Renal pelvis (tissue), 12 donors: Measurements from ENCODE around the gene TIPARP. TPM values are rescaled to one million over a fixed set of nuclear protein-coding genes. Genes with fewer than 3 reads are reported as not detected.
A peak's percentile ranks its signal among the peaks of the same experiment; 100 is the strongest.

Experiments
- DNase-seq: peaks from one replicate; pipeline ENCODE4 v3.0.0-alpha.2; 2013
- long read RNA-seq, 16 experiments: transcript quantifications; one replicate each; lab custom pipeline, GENCODE V29; 2026
- polyA plus RNA-seq, 3 donors: library from polyadenylated mRNA; unstranded; fragments of 120-200 nt; gene quantifications; one replicate each; pipeline ENCODE4 v1.2.1, GENCODE V29; 2013; ENCODE audit not compliant: insufficient read length in 3 of 3

Gene TIPARP
- 10 to 100 TPM; 22.4 to 23.8 (median 23.1) TPM for polyA plus RNA-seq
- long read RNA-seq, donor 1, partial matches to known transcripts = 9 of 9 reads
- long read RNA-seq, donor 1, other reads (novel, unspliced or antisense) = 0 of 9 reads
- long read RNA-seq, donor 2, full-length matches to known transcripts = 2 of 7 reads
- long read RNA-seq, donor 2, partial matches to known transcripts = 5 of 7 reads
- long read RNA-seq, donor 2, other reads (novel, unspliced or antisense) = 0 of 7 reads
- long read RNA-seq, donor 3, full-length matches to known transcripts = 2 of 2 reads
- long read RNA-seq, donor 3, partial matches to known transcripts = 0 of 2 reads
- long read RNA-seq, donor 3, other reads (novel, unspliced or antisense) = 0 of 2 reads
- long read RNA-seq, donor 4, full-length matches to known transcripts = 3 of 3 reads
- long read RNA-seq, donor 4, partial matches to known transcripts = 0 of 3 reads
- long read RNA-seq, donor 4, other reads (novel, unspliced or antisense) = 0 of 3 reads
- long read RNA-seq, donor 5, full-length matches to known transcripts = 1 of 1 reads
- long read RNA-seq, donor 5, partial matches to known transcripts = 0 of 1 reads
- long read RNA-seq, donor 5, other reads (novel, unspliced or antisense) = 0 of 1 reads
- long read RNA-seq, donor 6, full-length matches to known transcripts = 3 of 3 reads
- long read RNA-seq, donor 6, partial matches to known transcripts = 0 of 3 reads
- long read RNA-seq, donor 6, other reads (novel, unspliced or antisense) = 0 of 3 reads
- long read RNA-seq, donor 7, full-length matches to known transcripts = 3 of 3 reads
- long read RNA-seq, donor 7, partial matches to known transcripts = 0 of 3 reads
- long read RNA-seq, donor 7, other reads (novel, unspliced or antisense) = 0 of 3 reads
- long read RNA-seq, donor 8, full-length matches to known transcripts = 5 of 12 reads
- long read RNA-seq, donor 8, partial matches to known transcripts = 7 of 12 reads
- long read RNA-seq, donor 8, other reads (novel, unspliced or antisense) = 0 of 12 reads
- long read RNA-seq, donor 9, full-length matches to known transcripts = 2 of 2 reads
- long read RNA-seq, donor 9, partial matches to known transcripts = 0 of 2 reads
- long read RNA-seq, donor 9, other reads (novel, unspliced or antisense) = 0 of 2 reads
- long read RNA-seq, donor 10, full-length matches to known transcripts = 2 of 2 reads
- long read RNA-seq, donor 10, partial matches to known transcripts = 0 of 2 reads
- long read RNA-seq, donor 10, other reads (novel, unspliced or antisense) = 0 of 2 reads
- long read RNA-seq, donor 11, full-length matches to known transcripts = 3 of 3 reads
- long read RNA-seq, donor 11, partial matches to known transcripts = 0 of 3 reads
- long read RNA-seq, donor 11, other reads (novel, unspliced or antisense) = 0 of 3 reads
- long read RNA-seq, donor 12, full-length matches to known transcripts = 1 of 1 reads
- long read RNA-seq, donor 12, partial matches to known transcripts = 0 of 1 reads
- long read RNA-seq, donor 12, other reads (novel, unspliced or antisense) = 0 of 1 reads
- long read RNA-seq, donor 13, full-length matches to known transcripts = 1 of 7 reads
- long read RNA-seq, donor 13, partial matches to known transcripts = 6 of 7 reads
- long read RNA-seq, donor 13, other reads (novel, unspliced or antisense) = 0 of 7 reads
- long read RNA-seq, donor 14 = 0 reads
- long read RNA-seq, donor 15, full-length matches to known transcripts = 4 of 13 reads
- long read RNA-seq, donor 15, partial matches to known transcripts = 9 of 13 reads
- long read RNA-seq, donor 15, other reads (novel, unspliced or antisense) = 0 of 13 reads
- long read RNA-seq, donor 16, full-length matches to known transcripts = 1 of 1 reads
- long read RNA-seq, donor 16, partial matches to known transcripts = 0 of 1 reads
- long read RNA-seq, donor 16, other reads (novel, unspliced or antisense) = 0 of 1 reads

- peak; percentile 98 for DNase-seq
Observed at GRCh38 chr3:156674046-156674910, at the start of gene TIPARP. Gene TIPARP, plus strand, starts transcription at chr3:156674590. Its CDS starts 3,108 bp downstream, at chr3:156677698.

DNA sequence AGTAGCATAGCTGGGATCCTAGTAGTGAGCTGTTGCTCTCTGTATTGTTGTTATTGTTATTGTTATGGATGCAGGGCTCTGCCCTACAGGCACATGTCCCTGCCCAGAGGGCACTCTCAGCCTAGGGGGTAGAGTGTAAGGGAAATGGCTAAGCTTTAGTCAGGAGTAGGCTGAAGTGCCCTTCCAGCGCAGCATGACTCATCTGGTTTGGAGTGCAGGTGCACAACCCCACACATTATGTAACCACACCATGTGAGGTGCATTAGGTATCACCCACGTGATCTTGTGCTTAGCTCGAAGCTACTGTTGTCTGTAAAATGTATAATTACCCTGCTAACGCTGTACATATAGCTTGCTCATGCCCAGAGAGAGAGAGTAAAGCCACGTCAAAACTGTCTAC is 48.3 kb upstream of the TIPARP start:
- no peak for DNase-seq

DNA sequence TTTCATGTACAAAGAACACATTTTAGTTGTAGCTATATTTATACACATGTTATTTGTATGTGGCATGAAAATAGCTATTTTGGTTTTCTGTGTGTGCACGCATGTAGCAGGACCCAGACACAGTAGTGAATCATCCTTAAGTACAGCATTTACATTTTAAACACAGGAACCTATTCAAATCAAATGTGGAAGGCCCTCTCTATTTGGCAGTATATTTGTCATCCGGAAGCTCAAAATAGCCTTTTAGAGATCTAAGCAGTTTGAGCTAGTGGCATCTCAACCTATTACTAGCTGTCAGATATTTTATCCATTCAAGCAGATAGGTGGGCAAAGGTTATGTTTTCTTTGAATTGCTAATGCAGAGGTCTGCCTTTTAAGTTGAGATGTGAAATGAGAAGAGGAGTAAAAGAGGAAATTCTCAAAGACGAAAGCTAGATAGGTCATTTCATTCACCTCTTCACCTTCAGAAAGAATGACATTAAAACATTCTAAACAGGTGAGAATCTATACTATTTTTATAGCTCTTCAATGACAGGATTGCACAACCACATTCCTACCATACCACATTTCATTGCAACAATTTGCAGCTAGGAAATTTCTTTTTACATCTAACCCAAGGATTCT is 46.3 kb upstream of the TIPARP start:
- DNase-seq = no peak

DNA sequence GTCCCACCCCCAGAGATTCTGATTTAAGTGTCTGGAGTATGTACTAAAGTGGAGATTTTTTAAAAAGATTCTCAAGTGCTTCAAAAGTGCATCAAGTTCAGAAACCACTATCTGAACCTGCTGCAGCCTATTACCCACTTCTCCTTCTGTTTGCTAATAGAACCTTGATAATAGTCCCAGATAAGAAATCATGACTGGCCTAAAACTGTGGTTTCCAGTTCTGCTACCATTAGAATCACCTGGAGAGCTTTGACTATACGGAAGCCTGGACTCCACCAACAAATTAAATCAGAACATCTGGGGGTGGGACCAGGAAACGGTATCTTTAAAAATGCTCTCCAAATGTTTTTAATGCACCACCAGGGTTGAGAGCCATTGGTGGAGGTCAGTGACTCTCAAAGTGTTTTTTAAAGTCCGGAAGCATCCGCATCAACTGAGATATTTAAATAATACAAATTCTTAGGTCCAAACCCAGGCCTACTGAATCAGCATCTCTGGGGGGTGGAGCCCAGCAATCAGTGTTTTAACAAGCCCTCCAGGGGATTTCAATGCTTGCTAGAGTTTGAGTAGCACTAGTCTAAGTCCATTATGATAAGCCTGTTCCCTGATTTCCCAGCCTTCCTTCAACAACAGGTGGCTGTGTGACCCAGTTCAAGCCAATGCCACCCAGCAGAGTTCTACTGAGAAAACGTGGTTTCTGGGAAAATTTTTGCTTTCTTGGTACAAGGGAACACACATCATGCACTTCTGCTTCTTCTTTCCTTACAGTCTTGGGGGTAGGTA is 45.4 kb upstream of the TIPARP start:
- no peak for DNase-seq

DNA sequence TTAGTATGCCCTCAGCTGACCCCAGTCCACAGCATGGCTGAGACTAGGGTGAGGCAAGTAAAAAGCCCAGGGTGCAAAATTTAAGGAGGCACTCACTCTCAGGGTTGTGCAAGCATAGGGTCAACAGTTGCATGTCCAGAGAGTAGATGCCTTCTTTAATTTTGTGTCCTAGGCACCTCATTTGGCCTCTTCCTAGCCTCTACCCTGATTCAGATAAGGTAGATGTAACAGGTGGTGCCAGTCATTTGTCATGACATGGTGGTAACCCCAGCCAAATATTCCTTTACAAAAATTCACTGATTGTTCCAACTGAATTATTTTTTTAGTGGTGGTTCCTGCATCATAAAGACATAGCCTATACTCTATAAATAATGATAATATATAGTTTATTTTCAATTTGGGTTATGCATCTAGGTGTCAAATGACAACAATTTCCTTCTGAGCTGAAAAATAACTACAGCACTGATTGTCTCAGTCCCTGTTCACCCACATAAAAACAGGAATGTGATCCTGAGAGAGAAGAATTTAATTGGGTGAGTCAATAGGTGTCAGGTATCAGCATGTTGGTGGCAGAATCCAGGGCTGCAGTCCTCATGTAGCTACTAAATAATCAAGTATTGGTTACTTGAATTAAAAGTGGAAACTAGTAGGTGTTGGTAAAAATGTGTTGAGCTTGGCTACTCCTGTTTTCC is 44.2 kb upstream of the TIPARP start:
- peak; percentile 66 for DNase-seq

- no peak for DNase-seq
Observed at GRCh38 chr3:156630773-156631093, 43.7 kb upstream of the TIPARP start.

GRCh38 chr3:156631323-156631722 is 43.1 kb upstream of the TIPARP start:
- DNase-seq = no peak

DNA sequence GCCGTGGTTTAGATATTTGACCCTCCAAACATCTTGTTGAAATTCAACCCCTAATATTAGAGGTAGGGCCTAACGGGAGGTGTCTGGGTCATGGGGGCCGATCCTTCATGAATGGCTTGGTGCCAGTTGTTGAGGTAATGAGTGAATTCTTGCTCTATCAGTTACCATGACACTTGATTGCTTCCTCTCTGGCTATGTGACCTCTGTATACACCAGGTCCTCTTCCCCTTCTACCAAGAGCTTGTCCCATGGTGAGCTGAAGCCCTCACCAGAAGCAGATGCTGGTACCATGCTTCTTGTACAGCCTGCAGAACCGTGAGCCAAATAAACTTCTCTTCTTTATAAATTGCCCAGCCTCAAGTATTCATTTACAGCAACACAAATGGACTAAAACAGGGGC is 41.8 kb upstream of the TIPARP start:
- no peak for DNase-seq

- no peak for DNase-seq
Observed at GRCh38 chr3:156633335-156633734, 41.1 kb upstream of the TIPARP start.

- no peak for DNase-seq
Observed at GRCh38 chr3:156635034-156635433, 39.4 kb upstream of the TIPARP start.

DNA sequence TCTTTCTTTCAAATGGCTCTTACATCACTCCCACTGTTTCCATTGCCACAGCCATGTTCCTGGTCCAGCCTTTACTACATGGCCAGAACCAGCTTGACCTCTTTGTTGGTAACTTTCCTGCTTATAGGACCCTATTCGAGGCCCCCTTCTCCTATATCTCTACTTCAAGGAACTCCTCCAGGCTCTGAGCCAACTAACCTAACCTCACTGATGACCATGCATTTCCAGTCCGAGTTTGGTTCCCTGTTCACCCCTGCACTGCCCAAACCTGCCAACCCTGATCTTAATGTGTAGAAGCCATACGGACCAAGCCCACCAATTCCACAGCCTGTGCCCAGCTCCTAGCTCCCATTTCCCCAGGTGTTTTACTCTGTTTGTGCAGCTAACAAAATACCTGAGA is 38.4 kb upstream of the TIPARP start:
- no peak for DNase-seq

- no peak for DNase-seq
Observed at GRCh38 chr3:156637480-156638022, 36.8 kb upstream of the TIPARP start.

GRCh38 chr3:156638271-156638670 is 36.1 kb upstream of the TIPARP start:
- DNase-seq = no peak

GRCh38 chr3:156639414-156640023 is 34.9 kb upstream of the TIPARP start:
- no peak for DNase-seq

DNA sequence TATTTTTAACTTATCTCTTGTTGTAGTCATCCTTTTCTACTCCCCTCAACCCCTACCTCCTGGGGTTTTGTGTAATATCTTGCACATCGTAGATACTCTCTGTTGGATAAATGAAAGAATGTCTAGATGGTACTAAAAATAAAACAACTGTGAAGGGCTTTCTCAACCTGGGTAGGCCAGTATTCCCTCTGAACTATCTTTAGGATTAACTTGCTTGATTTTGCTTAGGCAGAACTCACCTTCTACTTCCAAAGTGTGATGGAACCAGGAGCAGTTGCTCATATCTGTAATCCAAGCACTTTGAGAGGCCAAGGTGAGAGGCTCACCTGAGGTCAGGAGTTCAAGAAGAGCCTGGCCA is 32.8 kb upstream of the TIPARP start:
- DNase-seq = no peak

DNA sequence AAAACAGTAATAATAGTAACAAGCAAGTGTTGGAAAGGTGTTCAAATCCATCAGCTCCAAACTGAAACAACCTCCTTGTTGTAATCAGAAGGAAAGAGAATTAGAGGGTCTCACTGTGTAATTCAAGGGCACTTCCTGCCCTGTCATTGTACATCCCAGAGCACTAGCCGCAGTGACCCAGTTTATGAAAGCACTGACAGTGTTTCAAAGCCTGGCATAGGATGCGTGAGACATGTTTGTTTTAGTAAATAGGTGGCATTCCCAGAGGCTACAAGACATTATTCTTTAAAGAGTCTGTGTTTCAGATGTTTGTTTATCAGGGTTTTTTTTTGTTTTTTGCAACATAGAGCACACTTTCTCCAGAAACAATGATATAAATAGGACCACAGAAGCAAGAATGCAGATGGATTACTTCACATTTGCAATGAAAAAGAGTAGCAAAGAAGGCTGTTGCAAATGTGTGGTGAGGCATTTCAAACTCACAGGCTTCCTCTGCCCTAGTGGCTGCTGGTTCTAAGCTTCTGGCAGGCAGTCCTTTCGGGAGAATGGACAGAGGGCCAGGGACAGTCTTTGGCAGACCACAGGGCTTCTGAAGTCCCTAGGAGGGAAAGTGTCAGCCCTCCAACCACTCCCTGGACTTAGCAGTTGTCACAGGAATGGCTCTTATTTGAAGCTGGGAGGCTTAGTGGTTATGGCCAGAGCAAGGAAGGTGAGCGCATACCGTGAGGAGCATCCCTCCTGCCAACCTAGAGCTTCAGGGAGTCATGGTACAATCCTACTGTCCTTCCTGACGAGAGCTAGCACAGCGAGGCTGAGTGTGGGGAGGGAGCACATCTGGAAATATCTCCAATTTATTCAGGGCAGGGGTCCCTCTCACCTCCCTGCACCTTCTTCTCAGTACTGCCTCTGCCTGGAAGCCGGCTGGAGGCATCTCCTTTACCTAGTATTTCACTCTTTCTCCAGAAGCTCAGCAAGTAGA is 31.4 kb upstream of the TIPARP start:
- no peak for DNase-seq
